GM12801 (cell line): ENCODE results near the gene TTC9.

ENCODE experiments used
- CTCF ChIP-seq: IDR thresholded peaks from one replicate; pipeline ENCODE4 v1.5.1; 2011; ENCODE audit warnings: control low read depth; ENCODE audit not compliant: insufficient read length; ENCODE audit errors: extremely low read depth

Gene TTC9

GRCh38 chr14:70631948-70632347 is 9.8 kb upstream of the TTC9 start:
- TF ChIP-seq CTCF: no peak

- TF ChIP-seq CTCF: no peak
These were observed 5.6 kb upstream of the TTC9 start for GRCh38 chr14:70635971-70636595.

- TF ChIP-seq CTCF: no peak
These were observed 3.3 kb upstream of the TTC9 start for GRCh38 chr14:70638416-70638815.

- TF ChIP-seq CTCF: no peak
These were observed 673 bp upstream of the TTC9 start for GRCh38 chr14:70640938-70641547.

- TF ChIP-seq CTCF: no peak
These were observed 853 bp downstream of the TTC9 start for GRCh38 chr14:70642303-70643235.

- TF ChIP-seq CTCF: no peak
These were observed 2.3 kb downstream of the TTC9 start for GRCh38 chr14:70643967-70644366.

GRCh38 chr14:70645892-70646291 is 4.2 kb downstream of the TTC9 start:
- no peak for TF ChIP-seq CTCF
